ENCODE measurements around the gene CLCN1.

DNA sequence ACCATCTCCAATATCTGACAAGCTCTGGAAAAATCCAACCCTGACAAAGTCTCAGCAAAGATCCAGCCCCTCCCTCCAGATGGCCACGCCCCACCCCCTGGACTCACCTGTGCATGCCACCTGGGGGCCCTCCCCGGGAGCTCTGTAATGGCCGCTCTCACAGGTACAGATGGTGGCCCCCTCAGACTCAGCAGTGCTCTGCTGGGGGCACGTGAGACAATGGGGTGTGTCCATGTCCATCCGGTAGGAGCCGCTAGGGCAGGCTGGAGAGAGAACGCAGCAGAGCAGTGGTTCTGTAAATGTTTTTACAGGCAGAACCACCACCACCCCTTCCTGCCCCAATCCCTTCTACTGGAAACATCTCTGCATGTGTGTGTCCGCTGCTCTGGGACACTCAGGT lies 83.2 kb downstream of the CLCN1 start:
- TF ChIP-seq, protein P1, sequence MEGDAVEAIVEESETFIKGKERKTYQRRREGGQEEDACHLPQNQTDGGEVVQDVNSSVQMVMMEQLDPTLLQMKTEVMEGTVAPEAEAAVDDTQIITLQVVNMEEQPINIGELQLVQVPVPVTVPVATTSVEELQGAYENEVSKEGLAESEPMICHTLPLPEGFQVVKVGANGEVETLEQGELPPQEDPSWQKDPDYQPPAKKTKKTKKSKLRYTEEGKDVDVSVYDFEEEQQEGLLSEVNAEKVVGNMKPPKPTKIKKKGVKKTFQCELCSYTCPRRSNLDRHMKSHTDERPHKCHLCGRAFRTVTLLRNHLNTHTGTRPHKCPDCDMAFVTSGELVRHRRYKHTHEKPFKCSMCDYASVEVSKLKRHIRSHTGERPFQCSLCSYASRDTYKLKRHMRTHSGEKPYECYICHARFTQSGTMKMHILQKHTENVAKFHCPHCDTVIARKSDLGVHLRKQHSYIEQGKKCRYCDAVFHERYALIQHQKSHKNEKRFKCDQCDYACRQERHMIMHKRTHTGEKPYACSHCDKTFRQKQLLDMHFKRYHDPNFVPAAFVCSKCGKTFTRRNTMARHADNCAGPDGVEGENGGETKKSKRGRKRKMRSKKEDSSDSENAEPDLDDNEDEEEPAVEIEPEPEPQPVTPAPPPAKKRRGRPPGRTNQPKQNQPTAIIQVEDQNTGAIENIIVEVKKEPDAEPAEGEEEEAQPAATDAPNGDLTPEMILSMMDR (IDR thresholded peaks at IDR 0.05; ENCODE audit: low read length): no peak
- no peak for TF ChIP-seq EZH2 (IDR thresholded peaks at IDR 0.05; ENCODE audit: borderline replicate concordance, low read length)
